ENCODE results near the gene SNTB2.

SNTB2 gene

GRCh38 chr16:69321080-69321479 lies 134.1 kb downstream of the SNTB2 start:
- no peak for DNase-seq

DNA sequence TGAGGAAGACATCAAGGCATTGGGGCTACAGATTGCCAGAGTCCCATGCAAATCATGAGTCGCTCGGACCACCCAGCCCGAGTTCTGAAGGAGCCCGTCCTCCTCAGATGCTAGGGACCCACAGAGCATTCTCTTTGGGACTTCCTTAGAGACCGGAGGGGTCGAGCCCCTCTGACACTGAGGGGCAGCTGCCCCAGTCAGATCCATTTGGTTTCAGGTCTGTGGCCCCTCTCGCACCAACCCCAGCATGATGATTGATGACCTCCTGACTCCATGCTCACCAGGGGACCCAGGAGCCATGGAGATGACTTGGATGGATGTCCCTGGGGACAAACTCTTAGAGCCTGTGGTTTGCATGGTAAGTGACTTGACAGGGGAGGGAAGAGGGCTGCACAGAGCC lies 135.4 kb downstream of the SNTB2 start:
- no peak for DNase-seq

DNA sequence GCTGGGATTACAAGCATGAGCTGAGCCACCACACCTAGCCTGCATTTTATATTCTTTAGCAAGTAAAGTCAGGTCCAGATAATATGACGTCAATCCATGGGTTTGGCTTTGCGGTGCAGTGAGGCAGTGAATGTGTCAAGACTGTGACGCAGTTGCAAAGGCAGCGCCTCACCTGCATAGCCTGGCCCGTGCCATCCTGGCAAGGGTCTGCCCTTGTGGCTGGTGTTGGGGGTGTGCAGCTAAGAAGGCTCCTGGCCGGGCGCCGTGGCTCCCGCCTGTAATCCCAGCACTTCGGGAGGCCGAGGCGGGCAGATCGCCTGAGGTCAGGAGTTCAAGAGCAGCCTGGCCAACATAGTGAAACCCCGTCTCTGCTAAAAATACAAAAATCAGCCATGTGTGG lies 136.5 kb downstream of the SNTB2 start:
- DNase-seq, result no peak

- DNase-seq, result peak in 1 of 2 experiments; percentile 13
Measured at GRCh38 chr16:69324013-69324531, 137.1 kb downstream of the SNTB2 start.

DNA sequence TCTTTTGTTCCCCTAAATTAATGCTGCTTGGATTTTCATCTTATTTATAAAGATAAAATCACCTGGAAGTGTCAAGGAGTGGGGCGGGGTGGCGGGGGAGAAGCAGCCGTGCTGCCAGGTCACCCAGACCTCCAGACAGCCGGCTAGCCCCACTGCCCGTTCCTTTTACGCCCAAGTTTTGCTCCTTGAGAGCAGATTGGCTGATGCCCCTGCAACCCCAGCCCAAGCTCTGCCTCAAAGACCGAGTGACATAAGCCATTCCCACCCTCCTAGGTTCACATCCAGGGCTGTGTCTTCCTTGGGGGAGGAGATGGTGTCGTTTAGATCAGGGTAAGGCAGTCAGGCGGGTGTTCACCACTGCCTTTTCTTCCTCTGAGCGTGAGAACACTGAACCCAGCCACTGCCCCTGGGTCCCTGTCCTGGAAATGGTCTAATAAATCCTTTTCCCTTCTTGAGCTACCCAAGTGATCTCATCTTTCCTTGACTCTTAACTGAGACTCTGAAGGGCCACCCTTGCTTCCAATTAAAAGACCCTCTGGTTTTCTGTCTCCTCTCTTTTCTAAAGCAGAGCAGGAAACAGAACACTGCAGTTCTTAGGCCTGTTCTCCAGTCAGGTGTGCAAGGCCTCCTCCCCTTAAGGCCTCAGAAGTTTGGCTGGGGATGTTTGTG lies 137.8 kb downstream of the SNTB2 start:
- no peak for DNase-seq

DNA sequence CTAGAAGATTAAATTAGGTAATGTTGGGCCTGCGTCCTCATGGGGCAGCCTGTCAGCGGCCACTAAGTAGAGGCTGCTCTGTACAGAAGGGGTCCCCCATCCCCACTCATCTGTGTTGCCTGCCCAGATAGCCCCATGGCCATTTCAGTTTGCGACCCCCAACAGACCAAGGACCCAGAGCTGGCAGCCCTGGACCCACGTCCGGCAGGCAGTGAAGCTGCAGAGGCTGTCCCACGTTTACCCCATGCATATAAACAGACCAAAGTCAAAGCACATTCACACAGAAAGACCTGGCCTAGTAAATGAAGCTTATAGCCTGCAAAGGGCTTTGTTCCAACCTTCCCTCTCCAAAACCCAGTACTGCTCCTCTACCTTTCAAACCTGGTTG lies 138.8 kb downstream of the SNTB2 start:
- no peak for DNase-seq

DNA sequence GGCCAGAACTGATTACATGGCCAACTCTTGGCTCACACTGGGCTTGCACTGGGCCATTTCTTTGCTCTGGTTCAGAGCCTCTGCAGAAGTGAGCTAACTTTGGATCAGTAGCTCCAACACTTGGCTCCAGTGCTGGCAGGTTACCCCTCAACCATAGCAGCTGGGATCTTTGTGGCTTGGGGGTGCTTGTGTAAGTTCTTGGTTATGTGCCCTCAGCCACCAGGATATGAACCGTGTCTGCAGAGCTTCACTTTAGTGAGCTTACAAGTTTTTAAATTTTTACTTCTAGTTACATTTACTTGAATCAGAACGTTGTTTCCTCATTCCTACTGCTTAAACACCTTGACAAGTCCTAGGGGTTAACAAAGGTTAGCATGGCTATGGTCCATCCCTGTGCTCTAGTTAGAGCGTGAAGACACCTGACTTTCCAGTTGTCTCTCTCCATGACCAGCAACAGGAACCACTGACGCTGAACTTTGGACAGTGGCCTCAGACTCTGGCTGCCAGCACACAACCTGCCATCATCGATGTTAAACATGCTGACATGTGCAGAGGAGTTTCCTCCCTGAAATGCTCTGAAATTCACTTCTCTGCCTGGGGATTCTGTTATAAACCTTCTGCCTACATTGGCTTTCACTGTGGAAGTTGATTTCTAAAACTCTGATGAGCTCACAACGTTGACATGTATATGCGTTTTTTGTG lies 139.4 kb downstream of the SNTB2 start:
- no peak for DNase-seq

DNA sequence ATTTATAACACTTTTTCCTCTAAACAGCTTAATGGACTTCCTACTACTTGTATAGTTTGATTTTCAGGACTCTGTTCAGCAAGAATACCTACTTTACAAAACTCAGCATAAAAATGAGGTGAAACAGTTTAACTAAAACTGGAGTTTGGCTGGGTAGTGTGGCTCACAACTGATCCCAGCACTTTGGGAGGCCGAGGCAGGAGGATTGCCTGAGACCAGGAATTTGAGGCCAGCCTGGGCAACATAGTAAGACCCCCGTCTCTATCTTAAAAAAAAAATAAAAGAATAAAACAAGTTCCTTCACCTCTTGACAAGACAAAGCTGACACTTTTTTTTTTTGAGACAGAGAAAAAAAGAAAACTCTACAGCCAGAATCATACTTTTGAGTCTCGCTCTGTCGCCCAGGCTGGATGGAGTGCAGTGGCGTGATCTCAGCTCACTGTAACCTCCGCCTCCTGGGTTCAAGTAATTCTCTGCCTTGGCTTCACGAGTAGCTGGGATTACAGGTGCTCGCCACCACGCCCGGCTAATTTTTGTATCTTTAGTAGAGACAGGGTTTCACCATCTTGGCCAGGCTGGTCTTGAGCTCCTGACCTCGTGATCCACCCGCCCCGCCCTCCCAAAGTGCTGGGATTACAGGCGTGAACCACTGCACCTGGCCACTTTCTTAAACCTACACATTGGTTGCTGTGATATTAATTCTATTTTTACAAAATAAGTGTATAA lies 140.8 kb downstream of the SNTB2 start:
- no peak for DNase-seq

- DNase-seq, result no peak
Measured at GRCh38 chr16:69328854-69329316, 141.9 kb downstream of the SNTB2 start.

- peak in 1 of 2 experiments; percentile 30 for DNase-seq
Measured at GRCh38 chr16:69329369-69330285, 142.7 kb downstream of the SNTB2 start.

DNA sequence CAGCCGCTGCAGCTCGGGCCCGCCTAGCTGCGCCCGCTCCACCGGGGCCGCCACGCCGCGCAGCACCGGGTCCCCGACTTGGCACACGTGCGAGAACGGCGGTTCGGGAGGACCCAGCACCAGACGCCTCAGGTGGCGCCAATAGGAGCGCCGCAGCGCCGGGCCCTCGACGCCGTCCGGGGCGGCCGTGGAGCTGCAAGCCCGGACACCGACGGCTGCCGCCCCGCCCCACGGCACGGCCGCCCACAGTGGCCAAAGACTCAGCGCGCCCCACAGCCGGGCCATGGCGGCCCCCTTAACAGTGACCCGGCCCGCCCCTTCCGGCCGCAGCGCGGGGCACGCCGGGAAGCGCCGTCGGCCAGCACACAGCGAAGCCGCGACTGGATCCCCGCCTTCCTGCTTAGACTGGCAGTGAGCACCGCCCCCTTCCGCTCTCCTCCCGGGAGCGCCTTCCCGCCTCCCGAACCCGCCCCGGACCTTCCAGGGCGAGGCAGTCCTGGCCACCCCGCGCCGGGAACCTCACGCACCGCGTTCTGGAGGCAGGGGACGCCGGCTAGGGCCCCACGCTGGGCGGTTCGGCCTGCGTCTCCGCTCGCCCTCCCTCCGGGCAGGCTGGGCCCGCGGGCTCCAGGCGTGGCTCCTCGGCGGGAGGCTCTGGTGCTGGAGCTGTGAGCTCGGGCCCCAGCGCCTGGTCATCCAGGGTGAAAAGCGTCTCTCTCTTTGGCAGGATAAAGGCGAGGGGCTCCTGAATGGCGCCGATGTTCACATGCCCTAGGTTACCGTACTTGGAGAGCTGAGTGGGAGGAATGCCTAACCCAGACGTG lies 143.5 kb downstream of the SNTB2 start, which contains the start of gene PDF:
Gene PDF (minus strand): TSS at position 303 of the 824 bp plus-strand sequence. CDS start 18 bp downstream, at position 285.
- peak; percentile 86 to 95 for DNase-seq

- no peak for DNase-seq
Measured at GRCh38 chr16:69334696-69335095, 147.7 kb downstream of the SNTB2 start.

- no peak for DNase-seq
Measured at GRCh38 chr16:69338557-69339288, 151.8 kb downstream of the SNTB2 start.

- peak; percentile 99 for DNase-seq
Measured at GRCh38 chr16:69339289-69340094, 152.5 kb downstream of the SNTB2 start, which contains the start of the genes COG8 and NIP7. Gene COG8 (minus strand): TSS chr16:69339564. CDS start chr16:69339552, 12 bp downstream. Gene NIP7 (plus strand): TSS chr16:69339772. CDS start chr16:69339830, 58 bp downstream.

- DNase-seq, result no peak
Measured at GRCh38 chr16:69340095-69340644, 153.2 kb downstream of the SNTB2 start.

DNA sequence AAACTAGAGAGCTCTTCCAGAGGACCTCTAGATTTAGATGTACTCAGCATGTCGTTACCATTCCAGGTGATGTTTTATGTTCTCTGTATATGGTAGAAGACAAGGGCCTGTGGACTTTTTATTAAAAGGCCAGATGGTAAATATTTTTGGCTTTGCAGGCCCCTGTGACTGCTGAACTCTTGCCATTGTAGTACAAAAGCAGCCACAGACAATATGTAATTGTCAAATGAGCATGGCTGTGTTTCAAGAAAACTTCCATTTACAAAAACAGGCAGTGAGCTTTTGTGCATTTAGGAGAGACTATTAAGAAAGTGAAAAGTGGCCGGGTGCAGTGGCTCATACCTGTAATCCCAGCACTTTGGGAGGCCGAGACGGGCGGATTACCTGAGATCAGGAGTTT lies 157.2 kb downstream of the SNTB2 start:
- no peak for DNase-seq

- DNase-seq, result no peak
Measured at GRCh38 chr16:69345923-69346322, 159.0 kb downstream of the SNTB2 start.

DNA sequence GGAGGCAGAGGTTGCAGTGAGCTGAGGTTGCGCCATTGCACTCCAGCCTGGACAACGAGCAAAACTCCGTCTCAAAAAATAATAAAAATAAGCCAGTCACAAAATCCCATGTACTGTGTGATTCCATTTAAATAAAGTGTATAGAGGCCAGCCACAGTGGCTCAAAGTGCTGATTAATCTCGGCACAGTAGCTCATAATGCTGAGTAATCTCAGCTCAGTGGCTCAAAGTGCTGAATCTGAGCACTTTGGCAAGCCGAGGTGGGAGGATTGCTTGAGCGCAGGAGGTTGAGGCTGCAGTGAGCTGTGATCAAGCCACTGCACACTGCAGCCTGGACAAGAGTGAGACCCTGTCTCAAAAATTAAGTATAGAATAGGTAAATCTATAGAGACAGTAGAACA lies 159.7 kb downstream of the SNTB2 start:
- DNase-seq, result no peak

DNA sequence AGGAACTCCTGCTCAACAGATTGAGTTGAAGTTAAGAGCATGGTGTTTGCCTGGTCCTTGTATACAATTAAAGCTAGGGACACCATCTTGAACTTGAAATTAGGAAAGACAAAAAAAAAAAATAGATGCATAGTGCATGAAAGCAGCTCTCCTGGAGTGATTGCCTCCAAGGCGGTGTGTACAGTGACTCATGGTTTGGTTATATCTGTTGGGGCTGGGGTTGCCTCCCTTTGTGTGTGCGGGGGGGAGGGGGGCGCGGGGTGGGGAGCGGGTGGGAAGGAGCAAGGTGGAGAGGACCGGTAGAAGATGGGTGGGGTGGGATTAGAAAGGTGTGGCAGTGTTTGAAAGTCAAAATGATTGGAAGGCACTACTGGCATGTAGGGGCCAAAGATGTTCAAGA lies 161.3 kb downstream of the SNTB2 start:
- DNase-seq, result no peak

Data from SHP77 (cell line).